GM21526 (cell line): Measurements from ENCODE around the gene ACVR1B.

Experiments
- ATAC-seq: cut with Tn5 transposase; IDR thresholded peaks from one replicate; pipeline ENCODE4 v1.9.1; 2021; ENCODE audit warnings: moderate library complexity; ENCODE audit not compliant: unreplicated experiment, low FRiP score

ACVR1B gene

DNA sequence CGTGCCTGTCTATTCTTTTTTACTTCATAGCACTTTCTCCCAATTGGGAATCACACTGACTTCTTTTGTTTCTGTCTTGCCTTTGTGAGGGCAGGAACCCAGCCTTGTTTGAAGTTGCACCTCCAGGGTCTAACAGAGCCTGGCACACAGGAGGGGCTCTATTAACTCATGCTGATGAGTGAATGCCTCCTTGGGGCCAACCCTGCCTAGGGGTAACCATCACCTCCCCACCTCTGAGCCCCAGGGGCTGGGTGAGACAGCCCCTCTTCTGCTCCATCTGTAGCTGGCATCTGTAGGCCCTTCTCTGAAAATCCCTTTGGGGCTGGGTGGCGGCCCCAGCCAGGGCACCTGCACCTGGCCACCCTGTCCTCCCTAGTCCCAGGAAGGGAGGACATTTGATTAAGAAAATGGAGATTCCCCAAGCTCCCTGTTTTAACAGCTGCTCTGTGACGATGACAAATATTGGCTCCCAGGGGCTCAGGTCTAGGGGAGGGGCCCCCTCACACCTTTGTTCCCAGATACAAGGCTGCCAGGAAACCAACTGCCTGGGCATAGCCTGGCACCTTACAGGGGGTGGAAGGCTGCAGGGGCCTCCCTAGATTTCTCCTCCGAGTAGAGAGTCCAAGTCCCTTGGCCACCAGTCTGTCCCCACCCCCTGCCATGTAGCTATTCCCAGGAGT is 67.1 kb downstream of the ACVR1B start:
- ATAC-seq = no peak

DNA sequence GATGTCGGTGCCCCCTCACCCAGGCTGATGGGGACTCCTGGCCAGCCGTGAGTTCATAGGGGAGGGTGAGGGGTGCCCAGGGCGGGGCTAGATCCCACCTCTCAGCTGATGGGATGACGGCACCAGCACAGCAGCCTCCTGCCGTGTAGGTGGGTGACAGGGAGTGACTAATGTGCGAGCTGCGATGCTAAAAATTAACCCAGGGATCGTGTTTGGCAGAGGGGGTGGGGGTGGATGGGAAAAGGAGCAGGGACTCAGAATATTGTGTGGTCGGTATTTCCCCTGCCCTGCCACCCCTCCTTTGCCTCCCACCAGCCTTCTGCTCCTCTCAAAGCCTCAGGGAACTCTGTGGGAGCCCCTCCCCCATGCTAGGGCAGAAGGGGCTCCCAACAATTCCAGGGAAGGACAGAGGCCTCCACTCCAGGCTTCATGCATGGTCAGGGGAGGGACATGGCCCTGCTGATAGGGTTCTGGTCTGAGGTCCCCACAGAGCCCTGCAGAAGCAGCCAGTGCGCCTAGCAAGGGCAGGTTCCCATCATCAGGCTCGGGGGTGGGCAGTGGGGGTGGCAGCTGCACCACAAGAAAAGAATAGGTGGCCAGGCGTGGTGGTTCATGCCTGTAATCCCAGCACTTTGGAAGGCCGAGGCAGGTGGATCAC is 67.7 kb downstream of the ACVR1B start:
- no peak for ATAC-seq

- no peak for ATAC-seq
Observed at GRCh38 chr12:52020539-52021336, 69.2 kb downstream of the ACVR1B start.

DNA sequence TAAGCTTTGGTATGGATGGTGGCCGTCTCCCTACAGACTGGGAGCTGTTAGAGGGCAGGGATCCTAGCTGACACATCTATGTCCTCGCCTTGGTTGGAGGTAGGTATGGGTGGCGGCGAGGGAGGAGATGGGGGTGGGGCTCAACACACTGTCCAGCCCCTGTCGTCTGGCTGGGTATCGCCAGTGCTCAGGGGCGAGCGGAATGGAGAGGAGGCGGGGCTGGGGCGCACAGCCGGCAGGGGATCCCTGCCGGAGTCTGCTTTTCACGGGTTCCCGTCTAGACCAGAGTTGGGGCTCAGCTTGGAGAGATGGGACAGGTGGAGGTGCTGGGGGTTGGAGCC is 71.3 kb downstream of the ACVR1B start:
- no peak for ATAC-seq

- ATAC-seq = no peak
Observed at GRCh38 chr12:52023182-52023975, 71.9 kb downstream of the ACVR1B start.

DNA sequence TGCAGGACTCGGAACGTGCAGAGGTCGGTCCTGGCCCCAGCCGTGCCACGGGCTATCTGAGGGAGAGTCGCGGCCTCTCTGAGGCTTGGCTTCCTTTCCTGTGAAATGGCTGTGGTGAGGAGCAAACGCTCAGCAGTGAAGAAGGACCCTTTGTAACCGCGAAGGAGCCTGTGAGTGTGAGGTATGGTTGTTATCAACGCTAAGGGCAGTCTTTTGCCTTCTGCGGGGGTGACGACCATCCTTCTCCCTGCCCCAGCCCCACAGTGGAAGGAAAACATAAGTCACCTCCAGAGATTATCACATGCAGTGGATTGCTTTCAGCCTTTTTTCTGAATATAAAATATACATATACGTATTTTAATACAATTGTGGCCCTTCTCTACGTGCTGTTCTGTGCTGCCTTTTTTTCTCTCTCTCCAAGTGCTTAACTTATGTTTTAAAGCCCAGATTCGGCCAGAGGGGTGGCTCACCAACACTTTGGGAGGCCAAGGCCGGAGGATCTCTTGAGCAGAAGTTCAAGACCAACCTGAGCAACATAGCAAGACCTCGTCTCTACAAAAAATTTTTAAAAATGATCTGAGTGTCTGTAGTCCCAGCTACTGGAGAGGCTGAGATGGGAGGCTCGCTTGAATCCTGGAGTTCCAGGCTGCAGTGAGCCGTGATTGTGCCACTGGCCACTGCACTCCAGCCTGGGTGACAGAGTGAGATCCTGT is 72.6 kb downstream of the ACVR1B start:
- ATAC-seq = no peak

DNA sequence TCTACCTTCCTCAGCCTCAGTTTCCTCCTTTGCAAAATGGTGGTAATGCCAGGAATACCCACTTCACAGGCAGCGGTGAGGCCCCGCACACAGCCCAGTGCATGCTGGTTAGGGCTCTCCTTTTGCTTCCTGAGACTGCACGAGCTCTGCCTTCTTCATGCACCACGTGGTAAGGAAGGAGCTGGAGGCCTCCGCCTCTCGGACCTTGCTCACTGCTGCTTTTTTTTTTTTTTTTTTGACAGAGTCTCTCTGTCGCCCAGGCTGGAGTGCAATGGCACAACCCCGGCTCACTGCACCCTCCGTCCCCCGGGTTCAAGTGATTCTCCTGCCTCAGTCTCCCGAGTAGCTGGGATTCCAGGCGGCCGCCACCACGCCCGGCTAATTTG is 73.3 kb downstream of the ACVR1B start:
- ATAC-seq = no peak

DNA sequence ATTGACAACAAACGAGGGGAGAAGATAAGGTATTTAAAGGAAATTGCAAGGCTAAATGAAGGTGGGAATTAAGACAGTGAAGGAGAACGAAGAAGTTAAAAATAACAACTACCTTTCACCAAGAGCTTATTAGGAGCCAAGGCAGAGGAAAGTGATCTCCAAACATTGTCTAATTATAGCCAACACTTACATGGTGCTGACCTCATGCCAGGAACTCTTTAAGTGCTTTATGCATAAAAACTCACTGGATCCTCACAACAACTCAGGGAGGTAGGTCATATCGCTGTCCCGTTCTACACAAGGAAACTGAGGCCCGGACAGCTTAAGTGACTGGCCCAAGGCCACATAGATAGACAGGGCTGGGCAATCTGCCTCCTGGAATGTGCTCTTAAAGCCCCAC is 74.8 kb downstream of the ACVR1B start:
- no peak for ATAC-seq

- ATAC-seq = no peak
Observed at GRCh38 chr12:52027085-52027843, 75.8 kb downstream of the ACVR1B start.

DNA sequence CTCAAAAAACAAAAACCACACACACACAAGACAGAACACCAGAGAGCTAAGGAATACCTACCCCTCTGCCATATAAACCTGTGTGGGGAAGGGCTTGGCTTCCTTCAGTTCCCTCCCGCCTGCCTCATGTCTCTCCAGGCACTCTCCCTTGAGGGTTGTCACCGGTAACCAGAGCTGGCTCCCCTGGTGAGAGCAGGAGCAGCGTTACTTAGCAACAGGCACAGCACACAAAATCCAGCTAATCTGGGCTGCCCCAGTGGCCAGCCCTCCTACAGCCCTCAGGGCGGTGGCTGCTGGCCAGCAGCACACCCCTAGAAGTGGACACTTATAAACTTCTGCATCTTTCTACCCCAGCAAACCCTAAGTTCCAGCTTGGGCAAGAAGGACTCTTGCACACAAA is 78.2 kb downstream of the ACVR1B start:
- ATAC-seq = no peak

DNA sequence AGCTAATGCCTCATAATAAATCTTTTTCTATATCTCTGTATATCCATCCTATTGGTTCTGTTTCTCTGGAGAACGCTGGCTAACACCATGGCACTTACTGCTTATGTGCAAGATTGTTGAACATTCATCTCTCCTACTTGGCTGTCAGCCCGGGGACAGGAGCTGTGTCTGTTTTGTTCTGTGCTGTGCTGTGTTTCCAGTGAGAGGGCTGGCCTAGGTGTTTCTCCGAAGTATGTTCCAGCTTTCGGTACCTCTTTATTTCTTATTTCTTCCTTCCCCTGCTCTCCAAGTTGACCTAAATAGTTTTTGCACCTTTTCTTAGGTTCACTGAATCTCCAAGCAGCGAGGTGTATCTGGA is 80.9 kb downstream of the ACVR1B start:
- ATAC-seq = no peak

GRCh38 chr12:52032804-52033445 is 81.4 kb downstream of the ACVR1B start:
- ATAC-seq = peak; percentile 86

- ATAC-seq = no peak
Observed at GRCh38 chr12:52033446-52034140, 82.1 kb downstream of the ACVR1B start.

DNA sequence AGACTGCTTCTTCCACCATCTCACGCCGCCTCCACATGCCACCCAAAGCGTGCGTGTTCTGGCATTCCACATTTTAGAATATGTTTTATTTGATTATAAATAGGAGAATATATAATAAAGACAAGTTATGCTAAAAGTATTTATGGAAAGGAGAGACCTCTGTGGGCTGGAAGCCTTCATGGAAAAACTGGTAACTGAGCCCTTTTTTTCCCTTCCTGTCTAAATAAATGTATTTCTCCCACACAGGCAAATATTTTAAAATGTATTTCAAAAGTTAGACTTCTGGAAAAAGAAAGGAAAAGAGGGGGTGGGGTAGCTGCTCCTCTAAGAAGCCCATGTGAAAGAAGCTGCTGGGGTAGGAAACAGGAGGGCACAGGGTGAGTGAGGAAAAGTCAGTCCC is 83.7 kb downstream of the ACVR1B start:
- ATAC-seq = no peak

DNA sequence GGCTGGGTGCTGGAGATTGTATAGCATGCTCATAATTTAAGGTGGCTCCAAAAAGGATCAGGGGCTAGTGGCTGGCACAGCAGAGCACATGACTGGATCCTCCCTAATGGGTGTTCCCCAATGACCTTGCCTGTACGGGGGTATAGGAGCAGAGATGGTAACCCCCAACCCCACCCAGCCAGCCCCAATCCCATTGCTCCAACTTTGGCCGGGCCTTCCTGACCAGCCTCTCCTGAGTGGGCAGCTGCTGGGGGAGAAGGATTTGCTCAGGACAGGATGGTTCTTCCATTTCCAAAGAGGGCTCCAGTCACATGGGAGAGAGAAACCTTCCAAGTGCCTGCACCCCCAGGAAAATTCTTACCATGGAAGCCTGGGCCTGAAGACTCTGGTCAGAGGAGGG is 84.4 kb downstream of the ACVR1B start:
- ATAC-seq = no peak

DNA sequence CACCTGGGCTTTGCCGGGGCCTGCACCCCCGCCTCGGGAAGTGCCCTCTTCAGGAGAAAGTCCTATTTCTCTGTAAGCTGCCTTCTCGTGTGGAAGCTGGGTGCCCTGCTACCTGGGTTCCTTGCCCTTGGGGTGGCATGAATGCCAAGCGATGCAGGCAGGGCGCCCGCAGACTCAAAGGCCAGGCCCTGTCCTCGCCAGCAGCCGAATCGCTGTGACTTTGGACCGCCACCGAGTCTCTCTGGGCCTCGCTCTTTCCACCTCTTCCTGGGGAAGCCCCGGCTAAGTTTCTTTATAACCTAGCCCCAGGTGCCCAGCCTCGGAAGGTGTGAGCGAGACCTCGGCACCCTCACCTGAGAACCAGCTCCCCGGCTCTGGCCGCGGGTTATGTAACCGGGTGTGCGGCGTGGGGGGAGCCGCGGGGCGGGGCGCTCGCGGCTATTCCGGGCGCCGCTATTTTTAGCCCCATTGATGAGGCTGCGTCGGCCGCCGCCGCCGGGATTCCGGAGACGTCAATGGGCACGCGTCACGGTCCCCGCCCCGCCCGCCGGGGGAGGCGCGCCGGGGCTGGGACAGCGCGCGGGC is 85.2 kb downstream of the ACVR1B start:
- no peak for ATAC-seq

DNA sequence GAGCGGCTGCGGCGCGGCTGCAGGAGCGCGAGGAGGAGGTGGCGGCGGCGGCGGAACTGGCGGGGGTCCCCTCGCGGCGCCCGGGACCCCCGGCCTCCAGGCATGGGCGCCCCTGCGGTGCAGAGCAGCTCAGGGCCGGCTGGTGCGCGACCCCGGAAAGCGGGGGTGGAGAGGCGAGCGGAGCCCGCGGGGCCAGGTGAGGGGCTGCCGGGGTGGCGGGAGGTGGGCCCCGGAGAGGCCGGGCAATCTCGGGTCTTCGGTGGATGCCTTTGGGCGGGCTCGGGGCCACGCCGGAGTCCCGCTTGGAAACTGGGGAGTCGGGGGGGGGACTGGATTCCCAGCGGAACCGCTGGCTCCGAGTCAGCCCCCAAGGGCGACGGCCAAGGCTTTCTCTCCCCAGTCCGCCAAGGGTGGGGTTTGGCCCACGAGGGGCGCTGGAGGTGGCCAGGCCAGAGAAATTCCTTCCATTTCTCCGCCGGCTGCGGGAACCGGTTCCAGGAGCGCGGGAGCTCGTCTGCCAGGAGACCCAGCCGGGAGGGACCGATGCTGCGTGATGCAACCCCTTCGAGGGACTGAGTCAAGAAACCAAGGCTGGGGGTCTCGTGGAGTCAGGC is 85.9 kb downstream of the ACVR1B start:
- ATAC-seq = no peak

DNA sequence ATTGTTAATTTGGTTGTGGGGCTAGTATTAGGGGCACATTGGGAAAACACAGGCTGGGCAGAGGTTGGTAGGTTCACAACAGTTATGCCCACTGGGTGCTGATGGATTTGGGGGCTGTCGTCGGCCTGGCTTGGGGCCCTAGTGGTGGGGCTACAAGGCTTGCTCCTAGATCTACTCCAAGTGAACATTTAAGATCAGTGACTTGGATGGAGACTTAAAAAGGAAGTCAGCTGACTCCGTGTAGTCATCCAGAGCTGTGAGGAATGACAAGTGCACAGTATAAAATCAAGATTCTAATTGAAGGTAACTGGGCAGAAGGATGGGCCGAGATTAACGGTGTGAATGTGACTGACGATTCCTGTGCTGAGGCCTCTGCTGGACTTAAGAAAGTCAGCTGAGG is 86.9 kb downstream of the ACVR1B start:
- ATAC-seq = no peak
